ENCODE results near the gene PCGF3. TPM values are rescaled to one million over a fixed set of nuclear protein-coding genes. Genes with fewer than 3 reads are reported as not detected.

Gene PCGF3
- total and polyA plus RNA-seq, 4 donors, result 11.0 to 23.3 (median 14.3) TPM

DNA sequence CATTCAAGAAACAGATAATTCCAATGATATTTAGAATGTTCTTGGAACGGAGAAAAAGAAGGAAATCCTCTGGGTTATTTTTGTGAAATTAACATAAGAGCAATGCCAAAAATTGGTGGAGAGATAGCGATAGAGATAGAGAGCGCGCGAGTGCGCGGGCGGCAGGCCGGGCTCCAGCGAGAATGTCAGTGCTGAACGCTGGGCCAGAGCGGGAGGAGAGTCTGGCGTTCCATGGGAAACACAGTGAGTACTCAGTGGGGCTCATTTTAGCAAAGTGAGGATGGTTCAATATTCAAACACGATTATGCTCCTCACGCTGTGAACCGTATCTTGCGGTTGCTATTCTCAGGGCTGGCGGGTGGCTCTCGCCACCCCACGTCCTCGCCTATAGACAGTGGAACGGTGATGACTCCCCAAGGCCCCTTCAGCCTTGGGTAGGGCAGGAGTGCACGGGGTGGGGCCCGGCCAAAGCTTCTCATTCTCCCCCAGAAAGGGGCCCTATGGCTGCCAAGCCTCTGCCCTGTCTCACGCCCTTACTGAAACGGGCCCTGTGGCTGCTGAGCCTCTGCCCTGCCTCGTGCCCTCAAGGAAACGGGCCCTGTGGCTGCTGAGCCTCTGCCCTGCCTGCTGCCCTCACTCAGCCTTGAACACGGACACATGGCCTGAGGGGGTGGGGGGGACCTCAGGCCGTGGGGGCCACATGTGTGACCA lies 103.4 kb downstream of the PCGF3 start:
- TF ChIP-seq, protein P1, sequence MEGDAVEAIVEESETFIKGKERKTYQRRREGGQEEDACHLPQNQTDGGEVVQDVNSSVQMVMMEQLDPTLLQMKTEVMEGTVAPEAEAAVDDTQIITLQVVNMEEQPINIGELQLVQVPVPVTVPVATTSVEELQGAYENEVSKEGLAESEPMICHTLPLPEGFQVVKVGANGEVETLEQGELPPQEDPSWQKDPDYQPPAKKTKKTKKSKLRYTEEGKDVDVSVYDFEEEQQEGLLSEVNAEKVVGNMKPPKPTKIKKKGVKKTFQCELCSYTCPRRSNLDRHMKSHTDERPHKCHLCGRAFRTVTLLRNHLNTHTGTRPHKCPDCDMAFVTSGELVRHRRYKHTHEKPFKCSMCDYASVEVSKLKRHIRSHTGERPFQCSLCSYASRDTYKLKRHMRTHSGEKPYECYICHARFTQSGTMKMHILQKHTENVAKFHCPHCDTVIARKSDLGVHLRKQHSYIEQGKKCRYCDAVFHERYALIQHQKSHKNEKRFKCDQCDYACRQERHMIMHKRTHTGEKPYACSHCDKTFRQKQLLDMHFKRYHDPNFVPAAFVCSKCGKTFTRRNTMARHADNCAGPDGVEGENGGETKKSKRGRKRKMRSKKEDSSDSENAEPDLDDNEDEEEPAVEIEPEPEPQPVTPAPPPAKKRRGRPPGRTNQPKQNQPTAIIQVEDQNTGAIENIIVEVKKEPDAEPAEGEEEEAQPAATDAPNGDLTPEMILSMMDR (IDR thresholded peaks at IDR 0.05; ENCODE audit: low read depth, low read length, missing input control), result no peak
- TF ChIP-seq FOXA2 (IDR thresholded peaks at IDR 0.05), result no peak
- no peak for TF ChIP-seq GABPA (IDR thresholded peaks at IDR 0.05 in 1 of 2, conservative IDR thresholded peaks at IDR 0.05 in 1 of 2)
- TF ChIP-seq, protein P2, sequence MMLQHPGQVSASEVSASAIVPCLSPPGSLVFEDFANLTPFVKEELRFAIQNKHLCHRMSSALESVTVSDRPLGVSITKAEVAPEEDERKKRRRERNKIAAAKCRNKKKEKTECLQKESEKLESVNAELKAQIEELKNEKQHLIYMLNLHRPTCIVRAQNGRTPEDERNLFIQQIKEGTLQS (IDR thresholded peaks at IDR 0.05), result no peak
- no peak overlapping the region for H3K4me3 ChIP-seq (ENCODE audit: low read depth in 1 of 3, low read length in 3 of 3)
- H3K9me3 ChIP-seq (ENCODE audit: control insufficient read depth in 4 of 4, low read length in 3 of 4), result no peaks in the 10 kb centered on the region
- no peaks in the 10 kb centered on the region for H3K36me3 ChIP-seq (ENCODE audit: control insufficient read depth in 4 of 4, insufficient read depth in 3 of 4, low read depth in 1 of 4, low read length in 3 of 4)
- 91% methylated on average over 30 of the region's 30 CpGs for WGBS
- H3K27me3 ChIP-seq (ENCODE audit: control insufficient read depth in 4 of 4, insufficient read depth in 4 of 4, low read length in 3 of 4), result peaks cover 0 to 3% (median 0%) of the 10 kb centered on the region in 4 donors
- no peak for DNase-seq (ENCODE audit: low spot score)
- no peak overlapping the region for H3K27ac ChIP-seq (ENCODE audit: low read depth in 1 of 2, low read length in 2 of 2)
- no peaks in the 10 kb centered on the region for H3K4me1 ChIP-seq (ENCODE audit: control insufficient read depth in 4 of 4, insufficient read depth in 4 of 4, low read length in 3 of 4)
- H3K9ac ChIP-seq (ENCODE audit: low read depth in 1 of 2, low read length in 2 of 2), result no peak overlapping the region

DNA sequence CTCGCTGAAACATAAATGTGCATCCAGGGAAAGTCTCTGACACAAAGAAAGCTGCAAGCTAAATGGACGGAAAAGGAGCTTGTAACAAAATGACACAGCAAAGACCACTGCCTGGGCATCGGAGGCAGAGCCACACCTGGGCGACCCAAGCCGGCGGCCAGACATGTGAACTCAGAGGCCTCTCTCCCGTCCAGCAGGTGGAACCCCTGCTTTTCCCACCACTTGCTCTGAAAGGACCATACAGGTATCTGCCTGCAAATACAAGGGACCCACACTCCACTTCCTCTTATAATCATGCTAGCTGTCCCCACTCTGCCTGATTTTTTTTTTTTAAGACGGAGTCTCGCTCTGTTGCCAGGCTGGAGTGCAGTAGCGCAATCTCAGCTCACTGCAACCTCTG lies 108.3 kb downstream of the PCGF3 start:
- Histone ChIP-seq H3K4me1 (ENCODE audit: control insufficient read depth in 4 of 4, insufficient read depth in 4 of 4, low read length in 3 of 4) (peaks cover 0 to 8% (median 5%) of the 10 kb centered on the region in 4 donors), H3K27me3 (ENCODE audit: control insufficient read depth in 4 of 4, insufficient read depth in 4 of 4, low read length in 3 of 4) (peaks cover 0 to 3% (median 0%) of the 10 kb centered on the region in 4 donors), H3K9me3 (ENCODE audit: control insufficient read depth in 4 of 4, low read length in 3 of 4) (no peaks in the 10 kb centered on the region), H3K9ac (ENCODE audit: low read depth in 1 of 2, low read length in 2 of 2) (no peak overlapping the region), H3K4me3 (ENCODE audit: low read depth in 1 of 3, low read length in 3 of 3) (no peak overlapping the region), H3K36me3 (ENCODE audit: control insufficient read depth in 4 of 4, insufficient read depth in 3 of 4, low read depth in 1 of 4, low read length in 3 of 4) (no peaks in the 10 kb centered on the region), H3K27ac (ENCODE audit: low read depth in 1 of 2, low read length in 2 of 2) (no peak overlapping the region)
- TF ChIP-seq, protein P3, sequence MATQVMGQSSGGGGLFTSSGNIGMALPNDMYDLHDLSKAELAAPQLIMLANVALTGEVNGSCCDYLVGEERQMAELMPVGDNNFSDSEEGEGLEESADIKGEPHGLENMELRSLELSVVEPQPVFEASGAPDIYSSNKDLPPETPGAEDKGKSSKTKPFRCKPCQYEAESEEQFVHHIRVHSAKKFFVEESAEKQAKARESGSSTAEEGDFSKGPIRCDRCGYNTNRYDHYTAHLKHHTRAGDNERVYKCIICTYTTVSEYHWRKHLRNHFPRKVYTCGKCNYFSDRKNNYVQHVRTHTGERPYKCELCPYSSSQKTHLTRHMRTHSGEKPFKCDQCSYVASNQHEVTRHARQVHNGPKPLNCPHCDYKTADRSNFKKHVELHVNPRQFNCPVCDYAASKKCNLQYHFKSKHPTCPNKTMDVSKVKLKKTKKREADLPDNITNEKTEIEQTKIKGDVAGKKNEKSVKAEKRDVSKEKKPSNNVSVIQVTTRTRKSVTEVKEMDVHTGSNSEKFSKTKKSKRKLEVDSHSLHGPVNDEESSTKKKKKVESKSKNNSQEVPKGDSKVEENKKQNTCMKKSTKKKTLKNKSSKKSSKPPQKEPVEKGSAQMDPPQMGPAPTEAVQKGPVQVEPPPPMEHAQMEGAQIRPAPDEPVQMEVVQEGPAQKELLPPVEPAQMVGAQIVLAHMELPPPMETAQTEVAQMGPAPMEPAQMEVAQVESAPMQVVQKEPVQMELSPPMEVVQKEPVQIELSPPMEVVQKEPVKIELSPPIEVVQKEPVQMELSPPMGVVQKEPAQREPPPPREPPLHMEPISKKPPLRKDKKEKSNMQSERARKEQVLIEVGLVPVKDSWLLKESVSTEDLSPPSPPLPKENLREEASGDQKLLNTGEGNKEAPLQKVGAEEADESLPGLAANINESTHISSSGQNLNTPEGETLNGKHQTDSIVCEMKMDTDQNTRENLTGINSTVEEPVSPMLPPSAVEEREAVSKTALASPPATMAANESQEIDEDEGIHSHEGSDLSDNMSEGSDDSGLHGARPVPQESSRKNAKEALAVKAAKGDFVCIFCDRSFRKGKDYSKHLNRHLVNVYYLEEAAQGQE (IDR thresholded peaks at IDR 0.05), result no peak
- TF ChIP-seq TAF1 (conservative IDR thresholded peaks at IDR 0.05) (no peak), JUND (IDR thresholded peaks at IDR 0.05) (no peak), HNF4G (IDR thresholded peaks at IDR 0.05) (no peak), NR2F2 (IDR thresholded peaks at IDR 0.05) (no peak), RXRA (IDR thresholded peaks at IDR 0.05) (no peak), FOXA1 (IDR thresholded peaks at IDR 0.05) (no peak)
- TF ChIP-seq, protein P1 (IDR thresholded peaks at IDR 0.05; ENCODE audit: low read depth, low read length, missing input control), result no peak
- DNase-seq (ENCODE audit: low spot score), result no peak
- 82% methylated on average over 10 of the region's 10 CpGs for WGBS
